GM12872 (cell line): ENCODE results near the gene PIEZO2.

Experiments
- CTCF ChIP-seq: IDR thresholded peaks from 3 replicates; pipeline ENCODE4 v1.5.1; 2011; ENCODE audit warnings: low read depth, mild to moderate bottlenecking, low read length, moderate library complexity; ENCODE audit not compliant: insufficient read depth

The PIEZO2 gene

GRCh38 chr18:11114653-11115052 lies 34.7 kb downstream of the PIEZO2 start:
- no peak for TF ChIP-seq CTCF

- no peak for TF ChIP-seq CTCF
Measured at GRCh38 chr18:11113937-11114336, 35.4 kb downstream of the PIEZO2 start.

- no peak for TF ChIP-seq CTCF
Measured at GRCh38 chr18:11113046-11113548, 36.3 kb downstream of the PIEZO2 start.

- TF ChIP-seq CTCF = no peak
Measured at GRCh38 chr18:11112286-11112685, 37.1 kb downstream of the PIEZO2 start.

GRCh38 chr18:11110509-11110908 lies 38.9 kb downstream of the PIEZO2 start:
- TF ChIP-seq CTCF = no peak

GRCh38 chr18:11108947-11109346 lies 40.4 kb downstream of the PIEZO2 start:
- TF ChIP-seq CTCF = no peak

GRCh38 chr18:11106894-11107293 lies 42.5 kb downstream of the PIEZO2 start:
- TF ChIP-seq CTCF = no peak

- TF ChIP-seq CTCF = no peak
Measured at GRCh38 chr18:11105463-11105862, 43.9 kb downstream of the PIEZO2 start.
